Loucy (cell line): ENCODE results near the gene CYP2U1.

Experiments used
- CTCF ChIP-seq: fragments of 200-600 bp; sonication (generic); conservative IDR thresholded peaks from 2 replicates; pipeline ENCODE4 v1.5.1; 2014; ENCODE audit warnings: mild to moderate bottlenecking, antibody characterized with exemption, low read length
- EZH2phosphoT487 ChIP-seq: fragments of 200-600 bp; IDR thresholded peaks from 2 replicates; pipeline ENCODE4 v1.6.1; 2018; ENCODE audit warnings: antibody characterized with exemption, mild to moderate bottlenecking, moderate library complexity, borderline replicate concordance

GRCh38 chr4:107922486-107923473 lies 8.6 kb upstream of the CYP2U1 start:
- TF ChIP-seq CTCF (no peak), EZH2phosphoT487 (no peak)
